Adipose tissue (tissue), 3 donors: ENCODE data around the gene MRM3. TPM values are rescaled to one million over a fixed set of nuclear protein-coding genes. Genes with fewer than 3 reads are reported as not detected.
"Not testable (repeated sequence)": the region's sequence is repeated elsewhere in the genome, so short reads cannot be mapped to it uniquely, and the experiment has no call there.

Experiments
- H3K27ac ChIP-seq: one replicate; pipeline ENCODE4 v1.5.1; 2013; ENCODE audit warnings: low read depth, low read length
- WGBS, 3 donors: extraction: QIAGEN DNeasy Blood & Tissue Kit; methylation state at CpG; one replicate each; pipeline ENCODE4 v1.1.7; 2013; 5-methylcytosine and 5-hydroxymethylcytosine counted together
- polyA plus RNA-seq, 3 donors: library from polyadenylated mRNA; stranded (reverse); fragments of 200-250 nt; gene quantifications; one replicate each; pipeline ENCODE4 v1.2.3, GENCODE V29; 2013
- donor health status: healthy with polysubstance abuse.
- donor health status: Bipolar disorder and iron deficiency.
- donor health status: healthy.

Gene MRM3
- polyA plus RNA-seq, 3 donors = 7.4 to 26.4 (median 17.0) TPM

DNA sequence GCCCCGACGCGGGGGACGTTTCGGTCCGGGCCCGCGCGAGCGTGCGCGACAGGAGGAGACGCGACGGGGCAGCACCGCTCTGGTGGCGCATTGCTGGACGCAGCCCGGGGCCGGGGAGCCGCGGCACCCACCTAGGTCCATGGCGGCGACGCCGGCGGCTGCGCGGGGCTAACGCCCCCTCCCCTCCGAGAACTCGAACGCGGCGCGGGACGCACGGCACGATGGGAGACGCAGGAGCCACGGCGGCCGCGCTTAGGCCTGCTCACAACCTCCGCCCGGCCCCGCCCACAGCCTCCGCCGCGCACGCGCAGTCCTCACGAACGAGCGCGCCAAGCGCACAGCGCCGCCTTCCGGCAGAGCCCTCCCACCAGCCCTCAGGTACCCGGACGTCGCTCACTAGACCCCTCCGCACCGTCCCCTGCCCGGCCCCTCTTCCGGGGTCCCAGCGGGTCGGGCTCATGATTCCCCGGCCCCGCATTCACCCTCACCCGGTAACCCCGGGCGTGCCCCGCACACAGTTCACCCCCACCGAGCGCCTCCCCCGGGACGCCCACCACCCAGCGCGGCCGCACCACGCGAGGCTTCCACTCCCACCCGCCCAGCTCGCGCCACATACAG, 30.0 kb upstream of the MRM3 start, which contains the start of gene GEMIN4:
GEMIN4 (minus strand) TSS at position 263 of the 618 bp plus-strand sequence; CDS start at position 141, 122 bp downstream.
- 0 to 1% (median 1%) methylated on average over 64 to 86 of the region's 87 CpGs for WGBS, 3 donors
- H3K27ac ChIP-seq = no peak within 1 kb of the TSS

DNA sequence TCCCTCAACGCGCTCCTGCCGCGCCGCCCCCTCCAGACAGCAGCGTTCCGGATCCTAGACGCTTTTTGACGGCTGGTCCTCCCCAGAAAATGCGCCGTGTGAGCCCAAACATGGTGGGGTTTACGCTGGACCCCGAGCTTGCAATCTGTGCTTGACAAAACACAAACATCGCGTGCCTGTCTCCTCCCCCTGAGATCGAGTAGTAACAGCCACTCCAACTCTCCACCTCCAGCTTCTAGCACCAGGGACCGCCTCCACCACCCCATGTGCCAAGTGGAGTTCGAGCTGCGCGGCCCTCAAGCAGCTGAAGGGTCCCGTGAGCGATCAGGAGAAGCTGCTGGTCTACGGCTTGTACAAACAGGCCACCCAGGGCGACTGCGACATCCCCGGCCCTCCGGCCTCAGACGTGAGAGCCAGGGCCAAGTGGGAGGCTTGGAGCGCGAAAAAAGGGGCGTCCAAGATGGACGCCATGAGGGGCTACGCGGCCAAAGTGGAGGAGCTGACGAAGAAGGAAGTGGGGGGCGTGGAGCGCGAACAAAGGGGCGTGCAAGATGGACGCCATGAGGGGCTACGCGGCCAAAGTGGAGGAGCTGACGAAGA, 29.4 kb upstream of the MRM3 start:
- WGBS, 3 donors = 11 to 28% (median 22%) methylated on average over 43 of the region's 43 CpGs
- H3K27ac ChIP-seq = no peak overlapping the region

GRCh38 chr17:753418-753817, 28.7 kb upstream of the MRM3 start:
- 70 to 84% (median 79%) methylated on average over 13 of the region's 13 CpGs for WGBS, 3 donors

DNA sequence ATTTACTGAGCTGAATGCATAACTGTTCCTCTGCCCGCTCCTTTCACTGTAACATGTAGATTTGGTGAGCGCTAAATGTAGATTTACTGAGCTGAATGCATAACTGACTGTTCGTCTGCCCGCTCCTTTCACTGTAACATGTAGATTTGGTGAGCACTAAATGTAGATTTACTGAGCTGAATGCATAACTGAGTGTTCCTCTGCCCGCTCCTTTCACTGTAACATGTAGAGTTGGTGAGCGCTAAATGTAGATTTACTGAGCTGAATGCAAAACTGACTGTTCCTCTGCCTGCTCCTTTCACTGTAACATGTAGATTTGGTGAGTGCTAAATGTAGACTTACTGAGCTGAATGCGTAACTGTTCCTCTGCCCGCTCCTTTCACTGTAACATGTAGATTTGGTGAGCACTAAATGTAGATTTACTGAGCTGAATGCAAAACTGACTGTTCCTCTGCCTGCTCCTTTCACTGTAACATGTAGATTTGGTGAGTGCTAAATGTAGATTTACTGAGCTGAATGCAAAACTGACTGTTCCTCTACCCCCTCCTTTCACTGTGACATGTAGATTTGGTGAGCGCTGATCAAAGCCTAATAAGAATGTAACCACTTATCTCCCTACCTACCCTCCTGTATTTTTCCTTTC, 26.7 kb upstream of the MRM3 start:
- H3K27ac ChIP-seq = not testable (repeated sequence)
- 95 to 96% (median 96%) methylated on average over 9 of the region's 9 CpGs for WGBS, 3 donors

More at GRCh38 chr17:753418-753817, 28.7 kb upstream of the MRM3 start:
- no peak overlapping the region for H3K27ac ChIP-seq

- WGBS, 3 donors = 63 to 74% (median 71%) methylated on average over 15 of the region's 15 CpGs
- not testable (repeated sequence) for H3K27ac ChIP-seq
Observed at GRCh38 chr17:756010-756567, 26.1 kb upstream of the MRM3 start.

DNA sequence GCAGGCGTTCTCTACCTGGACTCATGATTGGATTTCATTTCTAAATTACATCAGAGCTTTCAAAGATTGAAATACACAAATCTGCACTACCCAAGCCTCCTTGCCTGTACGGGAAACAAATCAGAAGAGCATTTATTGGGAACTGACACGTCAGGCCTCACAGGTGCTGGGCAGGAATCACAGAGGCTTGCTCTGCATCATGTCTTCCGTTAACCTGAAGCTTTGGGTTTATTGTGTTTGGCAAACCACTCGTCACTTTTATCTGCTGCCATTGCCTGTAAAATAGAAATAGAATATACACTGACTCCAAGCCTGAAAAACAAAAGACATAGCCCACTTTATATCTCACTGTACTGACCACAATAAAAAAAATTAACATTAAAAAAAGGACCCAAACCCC, 22.2 kb upstream of the MRM3 start:
- 86 to 94% (median 91%) methylated on average over 5 of the region's 5 CpGs for WGBS, 3 donors
- H3K27ac ChIP-seq = no peak overlapping the region

DNA sequence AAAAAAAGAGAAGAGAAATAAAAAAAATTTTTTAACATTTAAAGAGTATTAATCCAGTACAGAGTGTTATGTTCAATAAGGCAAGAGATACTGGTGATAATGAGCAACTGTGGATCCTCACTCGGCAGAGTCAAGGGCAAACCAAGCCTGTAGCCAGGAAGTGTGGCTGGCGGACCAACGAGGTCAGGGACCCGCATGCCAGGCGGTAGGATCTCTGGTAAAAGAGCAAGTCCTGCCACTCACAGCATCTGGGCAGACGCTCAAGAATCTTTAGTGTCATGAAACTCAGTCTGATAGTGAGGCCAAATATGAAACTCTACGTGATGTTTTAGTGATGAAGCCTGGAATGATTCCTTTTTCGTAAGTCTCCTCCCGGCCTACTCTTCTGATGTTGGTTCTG, 21.8 kb upstream of the MRM3 start:
- H3K27ac ChIP-seq = no peak overlapping the region
- WGBS, 3 donors = 86 to 88% (median 86%) methylated on average over 9 of the region's 9 CpGs

- 69 to 83% (median 80%) methylated on average over 3 of the region's 3 CpGs for WGBS, 3 donors
- no peak overlapping the region for H3K27ac ChIP-seq
Observed at GRCh38 chr17:767076-767475, 15.1 kb upstream of the MRM3 start.

DNA sequence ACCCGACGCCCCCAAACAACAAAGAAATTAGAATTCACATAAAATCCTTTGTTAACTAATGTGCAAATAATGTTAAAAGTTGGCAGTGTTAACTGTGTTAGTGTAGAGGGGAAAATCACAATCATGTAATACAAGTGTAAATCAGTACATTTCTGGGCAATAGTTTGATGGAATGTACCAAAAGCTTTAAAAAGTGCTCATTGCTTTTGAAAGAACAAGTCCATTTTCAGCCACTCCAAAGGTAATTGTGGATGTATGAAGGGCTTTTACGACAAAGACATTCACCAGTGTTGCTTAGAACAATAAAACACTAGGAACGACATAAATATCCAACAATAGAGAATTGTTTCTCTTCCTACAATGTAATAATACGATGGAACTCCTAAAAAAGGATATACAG, 9.1 kb upstream of the MRM3 start:
- WGBS, 3 donors = 88 to 90% (median 90%) methylated on average over 5 of the region's 5 CpGs
- H3K27ac ChIP-seq = no peak overlapping the region

DNA sequence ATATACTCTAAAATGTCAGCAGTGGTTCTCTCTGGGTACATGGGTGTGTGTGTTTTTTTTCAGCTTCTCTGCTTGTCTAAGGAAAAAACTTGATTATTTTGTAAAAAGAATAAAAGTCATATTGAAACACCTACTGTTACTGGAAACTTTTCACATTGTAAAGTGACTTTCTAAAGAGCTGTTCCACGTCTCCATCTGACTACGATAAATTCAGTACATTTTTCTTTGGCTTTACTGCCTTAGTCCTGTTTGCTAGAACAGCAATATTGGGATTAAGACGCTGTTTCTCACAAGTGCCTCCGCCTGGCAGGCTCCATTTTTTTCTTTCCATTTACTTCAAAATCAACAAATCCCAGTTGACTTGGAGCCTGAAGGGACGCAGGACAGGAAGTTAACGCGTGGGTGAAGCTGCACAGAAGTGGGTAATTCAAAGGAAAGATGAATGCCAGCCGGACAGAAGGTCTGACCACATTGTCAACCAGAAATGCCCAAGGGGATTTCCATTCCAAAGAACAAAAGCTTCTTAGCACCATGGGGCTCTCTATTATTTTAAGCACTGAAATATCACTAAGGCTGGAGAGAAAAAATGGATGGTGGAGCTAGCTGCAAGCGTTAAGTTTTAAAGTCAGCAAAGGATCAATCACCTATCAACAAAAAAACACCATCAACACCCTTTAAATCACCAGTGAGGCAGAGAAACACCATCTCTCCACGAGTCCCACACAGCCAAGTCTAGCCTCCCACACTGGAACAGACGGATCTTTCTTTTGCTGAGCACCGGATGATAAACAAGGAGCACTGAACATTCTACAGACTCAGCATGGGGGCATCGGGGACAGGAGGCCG, 8.5 kb upstream of the MRM3 start:
- 77 to 85% (median 79%) methylated on average over 14 of the region's 14 CpGs for WGBS, 3 donors
- H3K27ac ChIP-seq = no peak overlapping the region

- no peak overlapping the region for H3K27ac ChIP-seq
- 90 to 92% (median 91%) methylated on average over 5 of the region's 5 CpGs for WGBS, 3 donors
Observed at GRCh38 chr17:774313-774584, 7.9 kb upstream of the MRM3 start.

GRCh38 chr17:778096-778495, 4.1 kb upstream of the MRM3 start:
- no peak overlapping the region for H3K27ac ChIP-seq
- WGBS, 3 donors = 91 to 93% (median 92%) methylated on average over 11 of the region's 11 CpGs

GRCh38 chr17:784143-784542, 2.0 kb downstream of the MRM3 start:
- 40 to 81% (median 75%) methylated on average over 3 of the region's 3 CpGs for WGBS, 3 donors
- no peak overlapping the region for H3K27ac ChIP-seq

- H3K27ac ChIP-seq = not testable (repeated sequence)
- 85 to 98% (median 96%) methylated on average over 7 of the region's 7 CpGs for WGBS, 3 donors
Observed at GRCh38 chr17:785901-786300, 3.7 kb downstream of the MRM3 start.

- 37 to 92% (median 89%) methylated on average over 12 of the region's 12 CpGs for WGBS, 3 donors
- H3K27ac ChIP-seq = no peak overlapping the region
Observed at GRCh38 chr17:787641-788221, 5.6 kb downstream of the MRM3 start.

- H3K27ac ChIP-seq = no peak overlapping the region
- WGBS, 3 donors = 78 to 92% (median 90%) methylated on average over 4 of the region's 4 CpGs
Observed at GRCh38 chr17:788551-788950, 6.4 kb downstream of the MRM3 start.

DNA sequence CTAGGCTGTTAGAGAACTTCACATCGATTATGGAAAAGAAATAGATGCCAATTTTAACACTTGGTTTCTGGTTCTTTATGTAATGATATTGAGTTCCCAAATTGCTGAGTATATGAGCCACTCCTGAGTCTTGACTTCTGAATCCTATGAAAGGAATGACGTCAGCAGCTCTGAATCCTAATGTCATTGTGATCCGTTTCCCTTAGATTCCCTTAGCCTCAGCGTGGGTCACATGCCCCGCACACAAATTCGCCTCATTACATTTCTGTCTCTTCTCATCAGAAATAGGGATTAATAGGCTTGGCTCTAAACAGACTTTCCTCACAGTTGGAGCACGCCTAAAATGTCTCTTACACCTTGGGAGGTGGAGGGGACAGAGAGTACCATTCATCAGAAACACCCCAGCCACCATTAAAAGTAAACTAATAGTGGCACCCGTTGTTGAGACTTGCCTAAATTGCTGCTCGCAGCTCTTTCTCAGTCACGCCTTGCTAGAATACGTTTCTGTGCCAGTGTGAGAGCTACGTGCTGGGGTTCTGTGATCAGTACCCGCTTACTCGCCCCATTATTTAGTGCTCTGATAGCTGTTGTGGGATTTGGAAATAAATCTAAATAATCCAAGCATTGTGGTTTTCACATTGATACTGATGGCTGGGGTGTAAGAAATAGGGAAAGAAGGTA, 7.1 kb downstream of the MRM3 start:
- 82 to 94% (median 93%) methylated on average over 14 of the region's 14 CpGs for WGBS, 3 donors

More for the DNA sequence above, 7.1 kb downstream of the MRM3 start:
- H3K27ac ChIP-seq = no peak overlapping the region
